ENCODE results near the gene CLCN7.
"Not testable (repeated sequence)": the region's sequence is repeated elsewhere in the genome, so short reads cannot be mapped to it uniquely, and the experiment has no call there.

The CLCN7 gene

DNA sequence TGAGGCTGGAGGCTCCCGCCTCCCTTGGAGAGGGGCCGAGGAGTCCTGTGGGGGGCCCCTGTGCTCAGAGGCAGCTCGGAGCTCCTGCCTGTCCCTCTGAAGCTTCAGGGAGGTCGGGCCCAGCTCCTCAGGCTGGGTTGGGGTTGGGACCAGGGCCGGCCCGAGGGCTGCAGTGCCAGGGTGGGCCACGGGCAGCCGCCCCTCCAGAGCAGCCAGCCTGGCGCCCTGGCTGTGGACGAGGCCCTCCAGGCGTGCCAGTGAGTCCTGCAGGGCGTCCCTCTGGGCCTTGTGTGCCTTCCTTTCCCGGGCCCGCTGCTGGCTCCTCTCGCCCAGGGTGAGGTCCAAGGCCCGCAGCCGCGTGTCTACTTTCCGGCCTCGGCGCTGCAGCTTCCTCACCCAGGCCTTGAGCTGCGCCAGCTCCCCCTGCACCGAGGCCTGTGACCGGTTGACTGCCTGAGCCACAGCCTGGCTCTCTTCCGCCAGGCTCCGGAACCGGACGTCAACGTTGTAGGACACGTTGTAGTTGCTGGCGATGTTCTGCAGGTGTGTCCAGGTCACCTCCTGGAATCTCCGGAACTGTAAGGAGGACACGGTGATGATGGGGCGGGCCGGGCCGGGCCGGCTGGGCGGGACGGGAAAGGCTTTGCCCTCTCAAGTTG lies 12.7 kb upstream of the CLCN7 start:
- FAIRE-seq (no peak), DNase-seq (ENCODE audit: low spot score) (no peak)

DNA sequence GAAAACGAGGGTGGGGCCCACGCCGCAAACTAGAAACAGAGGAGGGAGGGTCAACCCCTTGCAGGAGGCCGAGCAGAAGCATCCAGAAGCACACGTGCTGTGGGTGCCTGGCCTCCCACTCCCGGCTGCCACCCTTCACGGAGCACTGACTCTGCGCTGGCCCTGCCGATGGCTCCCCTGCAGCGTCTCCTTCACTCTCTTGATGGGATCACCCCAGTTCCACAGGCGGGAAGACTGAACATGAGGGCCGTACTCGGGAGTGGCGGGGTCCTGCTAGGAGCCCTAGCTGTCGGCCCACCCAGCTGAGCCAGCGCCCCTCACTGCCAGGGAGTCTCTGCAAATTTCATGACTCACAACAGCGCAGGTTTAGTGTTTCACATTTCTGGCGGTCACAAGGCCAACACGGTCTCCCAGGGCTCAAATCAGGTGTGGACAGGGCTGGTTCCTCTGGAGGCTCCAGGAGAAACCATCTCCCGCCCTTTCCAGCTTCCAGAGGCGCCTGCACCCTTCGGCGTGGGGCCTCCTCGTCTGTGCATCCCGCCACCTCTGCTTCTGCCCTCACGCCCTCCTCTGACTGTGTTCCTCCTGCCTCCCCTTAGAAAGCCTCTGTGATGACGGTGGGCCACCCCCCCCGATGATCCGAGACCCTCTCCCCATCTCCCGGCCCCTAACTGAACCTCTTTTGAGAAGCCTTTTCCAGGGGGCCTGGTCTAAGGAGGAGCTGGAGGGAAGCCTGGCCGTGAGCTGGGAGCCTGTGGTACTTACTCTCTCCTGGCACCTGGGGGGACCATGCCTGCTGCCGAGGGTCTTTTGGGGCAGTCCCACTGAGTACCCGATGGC lies 11.9 kb upstream of the CLCN7 start:
- no peak for FAIRE-seq
- no peak for DNase-seq (ENCODE audit: low spot score)

DNA sequence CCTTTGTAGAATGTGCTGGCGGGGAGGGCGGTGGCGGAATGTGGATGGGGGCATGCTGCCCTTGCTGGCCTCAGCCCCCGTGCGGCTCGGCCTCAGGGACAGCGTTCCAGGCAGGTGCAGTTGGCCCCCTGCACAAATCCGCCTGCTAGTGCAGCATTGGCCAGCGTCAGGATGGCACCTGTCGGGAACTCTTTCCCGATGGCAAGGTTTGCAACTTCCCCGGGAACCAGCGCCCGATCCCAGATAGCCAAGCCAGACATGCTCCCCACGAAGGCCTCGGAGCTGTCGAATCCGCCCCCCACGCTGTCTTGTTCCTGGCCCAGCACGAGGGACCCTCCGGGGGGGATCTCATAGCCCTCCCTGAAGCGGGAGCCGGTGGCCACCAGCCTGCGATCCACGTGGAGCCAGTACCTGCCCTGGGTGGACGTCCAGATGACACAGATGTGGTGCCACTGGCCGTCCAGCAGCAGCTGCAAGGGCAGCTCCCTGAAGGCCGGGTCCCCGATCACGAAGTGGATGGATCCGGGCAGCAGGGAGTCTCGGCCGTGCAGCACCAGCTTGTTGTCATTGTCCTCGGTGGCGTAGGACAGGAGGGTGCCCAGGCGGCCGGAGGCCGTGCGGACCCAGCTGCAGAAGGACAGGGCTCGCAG lies 11.1 kb upstream of the CLCN7 start:
- FAIRE-seq (no peak), DNase-seq (ENCODE audit: low spot score) (no peak)

DNA sequence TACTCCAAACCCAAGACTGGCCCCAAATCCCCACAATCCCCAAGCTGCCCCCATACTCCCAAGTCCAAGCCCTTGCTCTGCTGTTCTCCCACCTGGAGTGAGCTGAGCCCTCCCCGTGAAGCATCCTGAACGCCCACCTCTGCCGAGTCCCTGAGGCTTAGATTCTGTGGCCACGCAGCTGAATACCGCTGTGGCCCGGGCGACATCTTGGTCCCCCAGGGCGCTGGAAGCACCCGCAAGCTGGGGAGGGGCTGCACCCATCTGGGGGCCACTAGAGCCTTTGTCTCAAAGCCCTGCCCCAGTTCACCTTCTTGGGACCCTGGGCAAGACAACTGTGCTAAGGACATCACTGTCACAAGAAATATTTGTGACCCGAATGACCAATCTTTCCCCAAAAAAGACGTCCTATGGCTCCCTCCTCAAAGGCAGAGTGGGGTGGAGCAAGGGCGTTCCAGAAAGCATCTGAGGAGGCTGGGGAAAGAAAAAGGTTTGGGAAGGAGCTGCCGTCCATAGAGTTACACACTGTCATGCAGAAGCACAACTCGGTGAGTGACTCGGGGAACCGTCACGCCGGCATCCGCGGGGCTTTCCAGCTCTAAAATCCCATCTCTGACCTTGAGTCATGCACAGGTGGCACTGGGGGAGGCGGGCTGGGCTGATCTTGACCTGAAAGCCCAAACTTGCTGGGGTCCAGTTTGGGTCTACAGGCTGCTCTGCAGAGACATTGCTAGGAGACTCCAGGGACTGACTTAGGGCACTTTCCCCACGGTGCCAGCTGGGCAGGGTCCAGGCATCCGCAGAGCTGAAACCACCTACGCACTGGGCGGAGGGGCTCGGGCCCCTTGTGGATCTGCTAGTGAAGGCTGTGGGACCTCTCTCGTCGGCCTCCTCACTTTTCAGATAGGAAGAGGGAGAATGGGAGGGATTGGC lies 7.3 kb upstream of the CLCN7 start:
- FAIRE-seq, result peak; percentile 73
- peak; percentile 73 for DNase-seq (ENCODE audit: low spot score)

DNA sequence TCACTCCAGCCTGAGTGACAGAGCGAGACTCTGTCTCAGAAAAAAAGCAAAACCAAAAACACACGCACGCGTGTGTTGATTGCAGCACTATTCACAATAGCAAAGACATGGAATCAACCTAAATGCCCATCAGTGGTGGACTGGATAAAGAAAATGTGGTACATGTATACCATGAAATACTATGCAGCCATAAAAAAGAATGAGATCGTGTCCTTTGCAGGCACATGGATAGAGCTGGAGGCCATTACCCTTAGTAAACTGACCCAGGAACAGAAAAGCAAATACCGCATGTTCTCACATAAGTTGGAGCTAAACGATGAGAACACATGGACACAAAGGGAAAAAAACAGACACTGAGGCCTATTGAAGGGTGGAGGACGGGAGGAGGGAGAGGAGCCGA lies 4.1 kb upstream of the CLCN7 start:
- not testable (repeated sequence) for FAIRE-seq; DNase-seq (ENCODE audit: low spot score)

DNA sequence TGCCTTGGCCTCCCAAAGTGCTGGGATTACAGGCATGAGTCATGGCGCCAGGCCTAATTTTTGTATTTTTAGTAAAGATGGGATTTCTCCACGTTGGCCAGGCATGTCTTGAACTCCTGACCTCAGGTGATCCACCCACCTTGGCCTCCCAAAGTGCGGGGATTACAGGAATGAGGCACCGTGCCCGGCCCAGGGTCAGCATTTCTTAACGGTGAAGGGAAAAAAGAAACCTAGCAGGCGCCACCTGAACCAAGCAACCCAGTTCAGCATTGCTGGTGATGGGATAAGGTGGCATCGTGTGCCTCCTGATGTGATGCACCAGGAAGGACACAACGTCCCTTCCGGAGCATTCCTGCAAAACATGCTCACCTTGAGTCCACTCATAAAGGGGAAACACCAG lies 2.2 kb upstream of the CLCN7 start:
- DNase-seq (ENCODE audit: low spot score), result no peak
- no peak for FAIRE-seq

DNA sequence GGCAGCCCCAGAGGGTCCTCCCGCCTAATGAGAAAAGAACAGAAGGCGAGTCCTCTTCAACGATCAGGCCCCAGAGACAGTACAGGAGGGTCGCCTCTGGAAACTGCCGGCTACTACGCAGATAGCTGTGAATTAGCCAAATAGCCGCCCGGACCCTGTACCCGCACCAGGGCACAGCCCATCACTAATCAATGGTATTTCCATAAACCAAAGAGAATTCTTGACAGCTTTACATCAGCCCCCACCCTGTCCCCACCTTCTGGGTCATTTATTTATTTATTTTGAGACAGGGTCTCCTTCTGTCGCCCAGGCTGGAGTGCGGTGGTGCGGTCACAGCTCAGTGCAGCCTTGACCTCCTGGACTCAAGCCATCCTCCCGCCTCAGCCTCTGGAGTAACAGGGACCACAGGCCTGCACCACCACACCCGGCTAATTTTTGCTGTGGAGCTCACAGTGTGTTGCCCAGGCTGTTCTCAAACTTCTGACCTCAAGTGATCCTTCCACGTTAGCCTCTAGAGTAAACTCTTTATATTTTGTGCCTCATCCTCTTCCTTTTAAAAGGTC lies 805 bp upstream of the CLCN7 start:
- no peak for DNase-seq (ENCODE audit: low spot score)
- FAIRE-seq, result no peak

DNA sequence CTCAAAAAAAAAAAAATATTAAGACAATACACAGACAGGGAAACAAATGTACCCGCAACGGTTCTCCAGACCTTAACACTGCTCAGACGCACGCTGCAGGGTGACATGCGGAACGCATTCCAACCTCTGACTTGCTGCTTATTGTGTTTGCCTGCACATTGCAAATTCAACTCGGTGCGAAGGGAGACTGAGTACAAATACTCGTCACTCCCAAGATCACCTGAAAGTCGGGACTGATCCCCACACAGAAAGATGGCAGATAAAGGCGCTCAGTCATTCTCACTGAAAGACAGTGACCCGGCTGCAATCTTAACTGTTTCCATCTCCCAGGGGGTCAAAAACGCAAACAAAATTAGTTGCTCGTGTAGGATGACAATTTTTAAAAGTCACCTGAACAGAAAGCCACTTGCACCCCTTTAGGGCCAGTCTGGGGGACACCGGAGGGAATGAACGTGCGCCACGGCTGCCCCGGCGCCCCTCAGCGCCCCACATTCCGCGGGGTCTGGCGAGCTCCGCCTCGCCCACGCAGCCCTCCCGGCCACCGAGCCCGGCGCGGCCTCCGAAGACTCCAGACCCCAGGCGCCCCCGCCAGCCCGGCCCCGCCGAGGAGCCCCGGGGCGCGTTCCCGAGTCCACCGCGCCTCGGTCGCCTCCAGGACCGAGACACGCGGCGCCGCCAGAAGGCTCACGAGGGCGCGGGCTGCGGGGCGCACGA lies 589 bp downstream of the CLCN7 start:
- no peak for DNase-seq (ENCODE audit: low spot score)
- FAIRE-seq, result no peak

DNA sequence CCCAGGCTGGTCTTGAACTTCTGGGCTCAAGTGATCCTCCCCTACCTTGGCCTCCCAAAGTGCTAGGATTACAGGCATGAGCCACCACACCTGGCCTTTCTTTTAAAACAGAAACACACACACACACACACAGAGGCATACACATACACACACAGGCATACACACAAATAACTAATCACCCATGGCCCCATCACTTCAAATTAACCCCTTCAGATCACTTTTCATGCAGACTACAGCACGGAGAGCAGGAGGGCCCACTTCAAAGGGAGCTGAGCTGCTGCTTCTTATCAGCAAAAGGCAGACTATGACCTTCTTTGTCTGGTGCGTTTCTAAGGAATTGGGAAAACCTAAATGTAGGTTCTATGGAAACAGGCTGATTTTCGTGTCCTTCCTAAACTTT lies 1.9 kb downstream of the CLCN7 start:
- FAIRE-seq, result no peak
- DNase-seq (ENCODE audit: low spot score), result no peak

DNA sequence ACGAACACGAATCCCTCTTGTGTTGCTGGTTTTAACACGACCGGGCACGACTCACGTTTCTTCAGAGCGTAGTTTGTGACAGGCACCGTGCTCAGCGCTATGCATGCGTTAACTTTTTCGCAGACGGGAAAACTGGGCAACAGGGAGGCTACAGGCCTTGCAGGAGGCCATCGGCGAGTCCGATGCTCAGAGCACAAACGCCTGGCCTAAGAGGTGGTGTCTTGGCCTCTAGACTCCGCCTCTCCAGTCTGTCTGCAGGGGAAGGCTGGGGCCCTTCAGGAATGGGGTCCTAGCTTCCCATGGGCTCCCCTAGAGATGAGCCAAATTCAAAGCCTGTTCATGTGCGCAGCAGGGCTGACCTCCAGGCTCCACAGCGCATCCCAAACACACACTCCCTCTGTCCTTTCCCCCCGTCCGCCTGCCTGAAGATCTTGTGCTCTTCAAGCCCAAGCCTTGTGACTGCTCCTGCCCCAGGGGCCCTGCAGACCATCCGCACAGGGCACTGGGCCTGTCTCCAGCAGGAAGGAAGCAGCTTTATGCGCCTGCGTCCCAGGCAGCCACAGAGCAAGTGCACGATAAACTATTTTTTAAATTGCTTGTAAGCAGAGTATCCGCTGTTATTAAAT lies 3.1 kb downstream of the CLCN7 start:
- DNase-seq (ENCODE audit: low spot score), result no peak
- FAIRE-seq, result no peak

DNA sequence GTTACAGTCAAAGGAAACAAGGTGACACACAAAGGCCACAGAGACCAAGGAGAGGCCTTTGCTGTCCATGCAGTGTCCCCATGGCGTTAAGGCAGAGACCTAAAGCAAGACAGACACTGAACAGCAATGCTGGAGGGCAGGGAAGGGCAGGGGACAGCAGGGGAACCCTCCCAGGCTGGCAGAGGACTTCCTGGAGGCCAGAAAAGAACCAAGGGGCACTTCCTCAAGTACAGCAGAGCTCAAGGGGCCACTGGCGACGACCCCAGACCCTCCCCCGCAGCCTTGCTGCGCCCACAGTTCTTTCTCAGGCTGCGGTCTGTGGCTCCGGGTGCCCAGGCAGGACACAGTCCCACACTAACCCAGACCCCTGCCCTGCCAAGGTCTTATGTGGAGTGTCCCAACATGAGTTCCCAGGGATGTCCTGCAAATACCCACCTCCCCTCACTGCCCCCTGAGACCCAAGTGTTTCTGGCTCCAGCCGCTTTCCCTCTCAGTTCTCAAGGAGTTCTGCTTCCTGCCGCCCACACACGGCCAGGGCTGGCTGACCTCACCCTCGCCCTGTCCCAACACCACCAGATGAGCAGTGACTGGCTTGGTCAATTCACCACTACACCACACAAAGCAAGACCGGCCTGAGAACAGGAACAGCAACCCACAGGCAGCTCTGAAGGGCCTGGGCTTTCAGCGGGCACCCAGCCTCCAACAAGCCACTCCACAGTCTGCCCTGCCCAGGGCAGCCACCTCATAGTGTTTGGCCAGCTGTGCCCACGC lies 4.2 kb downstream of the CLCN7 start:
- FAIRE-seq, result no peak

DNA sequence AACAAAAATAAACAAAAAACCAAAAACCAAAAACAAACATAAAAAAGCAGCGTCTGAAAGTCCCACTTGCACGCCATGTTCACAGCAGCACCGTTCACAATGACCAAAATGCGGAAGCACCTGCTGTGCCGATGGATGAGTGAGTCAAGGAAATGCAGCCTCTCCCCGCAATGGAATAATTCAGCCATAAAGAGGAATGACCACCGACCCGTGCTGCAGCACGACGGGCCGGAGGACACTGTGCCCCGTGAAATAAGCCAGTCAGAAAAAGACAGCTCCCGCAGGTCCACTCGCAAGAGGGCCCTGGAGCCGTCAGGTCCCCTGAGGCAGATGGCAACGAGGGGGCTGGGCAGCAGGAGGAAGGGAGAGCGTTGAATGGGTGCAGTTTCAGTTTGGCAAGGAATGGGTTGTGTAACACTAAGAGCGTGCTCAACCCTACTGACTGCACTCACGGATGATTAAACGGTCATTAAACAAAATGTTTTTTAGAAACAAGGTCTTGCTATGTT lies 5.1 kb downstream of the CLCN7 start:
- DNase-seq (ENCODE audit: low spot score) (no peak), FAIRE-seq (no peak)

More for the DNA sequence above, 4.2 kb downstream of the CLCN7 start:
- no peak for DNase-seq (ENCODE audit: low spot score)

DNA sequence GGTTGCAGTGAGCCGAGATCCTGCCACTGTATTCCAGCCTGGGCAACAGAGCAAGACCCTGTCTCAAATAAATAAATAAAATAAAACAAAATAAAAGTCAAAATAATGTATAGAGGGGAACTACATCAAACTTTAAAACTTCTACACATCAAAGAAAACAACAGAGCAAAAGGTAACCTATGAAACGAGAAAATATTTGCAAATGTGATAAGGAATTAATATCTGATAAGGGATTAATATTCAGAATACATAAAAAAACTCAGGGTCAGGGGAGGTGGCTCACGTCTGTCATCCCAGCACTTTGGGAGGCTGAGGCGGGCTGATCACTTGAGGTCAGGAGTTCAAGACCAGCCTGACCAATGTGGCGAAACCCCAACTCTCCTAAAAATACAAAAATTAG lies 5.7 kb downstream of the CLCN7 start:
- not testable (repeated sequence) for DNase-seq (ENCODE audit: low spot score); FAIRE-seq

DNA sequence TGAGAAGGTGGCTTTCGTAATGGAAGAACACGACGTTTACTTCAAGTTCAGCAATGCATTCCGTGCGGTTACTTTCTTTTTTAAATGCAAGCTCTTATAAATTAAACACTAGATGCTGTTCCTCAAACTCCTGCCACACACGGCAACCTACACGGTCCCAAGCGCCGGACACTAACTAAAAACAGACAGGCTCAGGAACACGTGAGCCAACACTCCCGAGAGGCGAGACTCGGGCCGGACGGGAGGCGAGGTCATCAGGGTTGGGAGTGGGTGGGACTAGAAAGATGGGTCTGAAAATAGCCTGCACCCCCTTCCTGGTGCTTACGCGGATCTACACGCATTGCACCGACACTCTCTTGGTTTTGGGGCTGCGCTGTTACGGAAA lies 6.4 kb downstream of the CLCN7 start:
- FAIRE-seq, result no peak

DNA sequence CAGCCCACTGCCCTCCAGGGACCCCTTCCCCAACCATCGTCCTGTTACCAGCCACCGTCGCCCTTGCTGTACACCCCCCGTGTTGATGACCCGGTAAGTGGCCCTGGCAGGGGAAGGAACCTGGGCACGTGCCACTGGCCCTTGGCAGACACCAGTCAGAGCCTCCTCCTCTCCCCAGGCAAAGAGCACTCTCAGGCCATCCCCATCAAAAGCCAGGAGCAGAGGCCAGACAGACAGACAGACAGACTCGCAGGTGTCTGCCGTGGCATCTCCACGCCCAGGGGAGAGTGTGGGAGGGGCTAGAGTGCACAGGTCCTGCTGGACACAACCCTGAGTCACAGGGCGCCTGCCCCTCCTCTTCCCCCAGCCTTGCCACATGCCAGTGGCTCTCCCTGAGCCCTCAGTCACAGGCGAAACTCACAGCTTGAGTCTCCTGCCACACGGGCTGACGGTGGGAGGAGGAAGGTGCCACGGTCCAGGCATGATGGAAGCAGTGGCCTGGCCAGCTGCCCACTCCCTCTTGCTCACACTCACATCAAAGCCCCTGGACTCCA lies 7.8 kb downstream of the CLCN7 start:
- peak; percentile 60 for DNase-seq (ENCODE audit: low spot score)
- no peak for FAIRE-seq

More for the DNA sequence above, 6.4 kb downstream of the CLCN7 start:
- no peak for DNase-seq (ENCODE audit: low spot score)

DNA sequence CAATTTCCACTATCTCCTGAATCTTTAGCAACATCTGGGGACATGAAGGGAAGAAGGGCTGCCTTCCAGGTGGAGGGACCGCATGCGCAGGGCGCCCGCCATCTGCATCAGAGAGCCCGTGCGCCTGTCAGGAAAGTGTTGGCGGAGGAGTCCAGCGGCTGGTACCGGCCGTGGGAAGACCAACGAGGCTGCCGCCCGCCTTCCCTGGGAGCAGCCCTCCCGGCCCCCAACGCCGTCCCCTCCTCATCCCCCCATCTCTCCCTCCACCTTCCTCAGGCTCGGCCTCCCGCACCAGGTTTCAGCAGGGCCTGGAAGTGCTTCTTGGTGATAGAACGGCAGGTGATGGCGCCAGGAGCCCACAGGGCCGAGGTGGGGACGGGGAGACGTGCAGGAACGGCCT lies 8.8 kb downstream of the CLCN7 start:
- FAIRE-seq (no peak), DNase-seq (ENCODE audit: low spot score) (no peak)

DNA sequence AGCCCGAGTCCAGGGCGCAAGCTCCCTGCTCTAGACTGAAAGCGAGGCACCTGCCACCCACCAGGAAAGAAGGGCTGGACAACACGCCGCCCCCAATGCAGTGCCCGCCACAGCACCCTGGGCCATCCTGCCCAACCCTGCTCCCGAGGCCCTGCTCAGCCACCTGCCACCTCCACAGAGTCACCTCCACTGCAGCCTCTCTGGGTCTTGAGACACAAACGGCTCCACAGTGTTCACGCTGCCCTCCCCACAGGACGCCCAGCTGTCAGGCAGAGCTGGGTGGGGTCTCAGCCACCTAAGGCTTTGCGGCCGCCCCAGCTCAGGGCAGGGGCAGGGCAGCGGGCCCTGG lies 9.3 kb downstream of the CLCN7 start:
- FAIRE-seq (no peak), DNase-seq (ENCODE audit: low spot score) (no peak)

DNA sequence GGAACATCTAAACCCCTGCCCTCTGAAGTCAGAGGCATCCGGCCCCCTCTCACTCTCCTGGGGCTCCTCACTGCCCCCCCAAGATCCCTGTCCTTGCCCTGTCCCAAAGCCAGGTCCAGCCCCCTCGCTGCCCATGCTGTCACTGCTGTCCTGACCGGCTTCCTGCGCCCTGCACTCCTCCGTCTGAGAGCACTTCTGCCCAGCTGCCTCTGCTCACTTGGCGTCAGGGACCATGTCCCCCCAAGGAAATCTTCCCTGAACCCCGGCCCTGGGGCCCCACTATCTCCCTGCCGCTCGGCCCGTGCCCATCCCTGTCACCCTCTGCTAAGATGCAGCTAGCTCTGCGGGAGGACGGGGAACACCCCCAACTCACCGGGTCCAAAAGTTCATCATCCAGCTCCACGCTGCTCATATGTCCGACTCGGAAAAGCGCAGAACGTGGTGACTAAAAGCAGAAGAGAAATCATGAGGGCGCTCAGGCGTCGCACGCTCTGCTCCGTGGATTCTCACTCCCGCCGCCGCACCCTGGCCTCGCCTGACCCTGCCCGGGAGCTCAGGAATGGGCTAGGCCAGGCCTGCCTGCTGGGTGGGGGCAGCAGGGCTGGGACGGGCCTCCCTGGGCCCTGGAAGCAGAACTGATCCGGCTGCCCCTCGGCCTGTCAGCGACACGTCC lies 9.8 kb downstream of the CLCN7 start:
- FAIRE-seq (no peak), DNase-seq (ENCODE audit: low spot score) (no peak)
